Non-pigmented ciliary epithelial cell (primary cell): ENCODE data around the gene NFATC2.

Experiments used
- DNase-seq: peaks from one replicate; pipeline ENCODE4 v3.0.0-alpha.2; 2010; ENCODE audit warnings: low read depth

Gene NFATC2

GRCh38 chr20:51514249-51514648, 28.3 kb downstream of the NFATC2 start:
- no peak for DNase-seq

- no peak for DNase-seq
Measured at GRCh38 chr20:51513545-51513944, 29.0 kb downstream of the NFATC2 start.

- DNase-seq, result no peak
Measured at GRCh38 chr20:51512645-51513044, 29.9 kb downstream of the NFATC2 start.

DNA sequence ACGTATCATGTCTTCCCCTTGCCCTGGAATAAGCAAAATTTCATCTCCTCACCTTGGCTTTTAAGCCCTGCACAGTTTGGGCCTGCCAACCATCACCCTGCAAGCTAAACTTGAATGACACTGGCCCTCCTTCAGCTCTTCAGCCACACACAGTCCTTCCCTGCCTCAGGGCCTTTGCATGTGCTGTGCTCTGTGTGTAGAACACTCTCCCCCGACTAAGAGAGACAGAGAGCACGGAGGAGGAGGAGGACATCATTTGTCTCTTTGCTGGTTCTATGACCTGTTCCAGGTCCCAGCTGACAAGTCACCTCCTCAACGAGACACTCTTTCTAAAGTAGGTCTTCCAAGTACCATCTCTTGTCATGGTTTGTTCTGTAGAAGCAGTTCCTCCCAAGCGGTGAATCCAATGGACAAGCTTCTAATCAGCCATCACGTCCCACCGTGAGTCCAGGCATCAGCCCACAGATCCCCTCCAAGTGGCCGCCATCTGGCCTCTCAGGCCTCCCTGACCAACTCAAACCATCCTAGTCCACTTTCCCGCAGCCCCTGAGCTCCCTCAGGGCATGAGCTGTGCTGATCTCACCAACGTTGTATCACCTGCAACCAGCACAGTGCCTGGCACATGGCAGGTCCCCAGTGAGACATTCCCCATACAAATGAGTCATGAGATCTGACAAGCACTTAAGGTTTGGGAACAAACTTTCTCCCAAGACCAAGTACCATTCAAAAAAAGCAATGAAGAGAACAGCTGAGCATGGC, 30.5 kb downstream of the NFATC2 start:
- DNase-seq, result no peak

- DNase-seq, result no peak
Measured at GRCh38 chr20:51510936-51511605, 31.4 kb downstream of the NFATC2 start.

GRCh38 chr20:51510169-51510568, 32.4 kb downstream of the NFATC2 start:
- no peak for DNase-seq

DNA sequence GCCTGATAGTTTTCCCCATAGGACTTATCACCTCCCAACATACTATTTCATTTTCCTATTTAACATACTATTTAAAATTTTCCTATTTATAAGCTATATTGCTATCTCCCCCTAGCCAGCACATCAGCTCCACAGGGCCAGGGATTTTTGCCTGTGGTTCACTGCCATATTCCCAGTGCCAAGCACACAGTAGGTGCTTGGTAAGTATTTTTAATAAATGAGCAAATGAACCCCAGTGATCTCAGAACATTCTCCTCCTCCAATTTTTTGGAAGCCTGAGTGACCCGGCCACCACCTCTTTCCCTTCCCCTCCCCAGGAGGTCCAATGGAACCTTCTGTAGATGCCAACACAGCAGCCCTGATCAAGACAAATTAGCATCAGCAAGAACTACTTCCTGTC, 33.3 kb downstream of the NFATC2 start:
- no peak for DNase-seq

GRCh38 chr20:51508780-51509179, 33.7 kb downstream of the NFATC2 start:
- no peak for DNase-seq

GRCh38 chr20:51508158-51508557, 34.4 kb downstream of the NFATC2 start:
- no peak for DNase-seq

DNA sequence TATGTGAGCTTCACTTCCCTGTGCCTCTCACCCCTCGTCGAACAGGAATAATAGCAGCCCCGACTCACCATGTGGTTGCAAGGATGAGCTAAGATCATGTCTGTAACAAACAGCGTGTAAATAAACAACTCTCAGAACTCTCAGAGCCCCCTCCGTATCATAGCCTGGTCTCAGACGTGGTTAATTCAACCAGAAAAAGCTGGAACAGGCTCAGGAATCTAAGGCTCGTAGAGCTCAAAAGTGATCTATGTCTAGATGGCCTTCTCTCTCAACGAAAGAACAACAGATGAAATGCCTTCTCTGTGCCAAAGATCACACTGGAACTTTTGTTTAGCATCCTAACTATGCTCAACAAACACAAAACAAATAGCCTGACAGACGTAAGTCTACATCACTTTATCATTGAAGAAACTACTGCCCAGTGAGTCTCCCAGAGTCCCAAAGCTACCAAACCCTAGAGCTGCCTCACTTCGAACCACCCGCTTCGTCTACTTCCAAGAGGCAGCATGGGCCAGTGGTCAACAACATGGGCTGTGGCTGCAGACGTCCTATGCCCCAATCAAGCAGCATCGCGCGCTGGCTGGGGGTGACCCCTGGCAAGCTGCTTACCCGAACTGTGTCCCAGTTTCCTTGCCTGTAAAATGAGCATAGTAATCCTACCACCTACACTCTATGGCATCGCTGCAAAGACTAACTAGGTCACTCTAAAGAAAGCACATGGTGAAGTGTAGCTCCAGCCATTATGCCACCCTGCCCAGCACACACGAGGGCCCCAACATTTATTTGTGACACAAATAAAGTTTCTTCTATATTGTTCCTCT, 35.1 kb downstream of the NFATC2 start:
- no peak for DNase-seq

GRCh38 chr20:51506527-51507215, 35.8 kb downstream of the NFATC2 start:
- DNase-seq, result no peak

DNA sequence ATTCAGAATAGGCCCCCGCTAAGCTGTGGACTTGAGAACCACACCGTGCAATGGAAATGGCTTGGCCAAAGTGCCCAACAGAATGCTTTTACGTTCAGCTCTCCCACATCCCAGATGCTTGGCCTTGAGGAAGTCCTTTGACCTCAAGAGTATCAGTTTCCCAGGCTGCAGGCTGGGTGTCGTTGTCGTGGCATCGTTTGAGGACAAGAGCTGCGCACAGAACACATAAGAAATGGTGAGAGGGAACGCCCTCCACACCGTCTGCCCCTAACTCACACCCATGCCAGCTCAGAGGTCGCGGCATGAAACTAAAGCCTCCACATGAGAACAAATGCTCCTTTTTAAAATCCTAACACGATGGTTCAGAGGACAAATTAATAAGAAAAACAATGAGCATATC, 37.0 kb downstream of the NFATC2 start:
- no peak for DNase-seq

GRCh38 chr20:51503376-51503775, 39.1 kb downstream of the NFATC2 start:
- no peak for DNase-seq

- no peak for DNase-seq
Measured at GRCh38 chr20:51500936-51501335, 41.6 kb downstream of the NFATC2 start.

- DNase-seq, result no peak
Measured at GRCh38 chr20:51500311-51500710, 42.2 kb downstream of the NFATC2 start.

GRCh38 chr20:51498765-51499540, 43.6 kb downstream of the NFATC2 start:
- no peak for DNase-seq

GRCh38 chr20:51497542-51498467, 44.7 kb downstream of the NFATC2 start:
- no peak for DNase-seq

- DNase-seq, result no peak
Measured at GRCh38 chr20:51496964-51497363, 45.6 kb downstream of the NFATC2 start.

DNA sequence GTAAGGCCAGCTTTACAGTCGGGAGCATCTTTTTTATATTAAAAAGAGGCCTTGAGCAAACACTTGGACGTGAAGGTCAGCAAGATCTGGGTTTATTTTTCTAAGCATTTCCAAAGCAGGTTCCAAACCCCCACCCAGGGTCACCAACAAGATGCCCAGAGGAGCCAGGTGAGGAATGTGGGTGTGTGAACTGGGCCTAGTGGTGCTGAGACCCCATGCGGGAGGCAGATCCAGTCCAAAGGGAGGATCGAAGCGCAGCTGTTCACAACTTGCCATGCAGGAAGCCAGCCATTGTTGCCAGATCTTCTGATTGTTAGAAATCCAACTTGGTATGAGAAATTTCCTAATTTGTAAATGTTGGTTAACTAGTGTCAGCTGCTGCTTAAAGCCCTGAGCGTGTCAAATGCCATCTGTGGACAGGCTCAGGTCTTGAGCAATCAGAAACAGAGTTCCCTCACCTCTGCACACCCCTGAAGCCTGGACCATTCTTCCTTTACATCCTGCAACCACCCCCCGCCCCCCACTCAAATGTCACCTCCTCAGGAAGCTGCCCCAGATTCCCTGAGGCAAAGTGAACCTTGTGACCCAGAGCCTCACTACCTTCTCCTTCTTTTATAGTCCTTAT, 46.5 kb downstream of the NFATC2 start:
- no peak for DNase-seq

DNA sequence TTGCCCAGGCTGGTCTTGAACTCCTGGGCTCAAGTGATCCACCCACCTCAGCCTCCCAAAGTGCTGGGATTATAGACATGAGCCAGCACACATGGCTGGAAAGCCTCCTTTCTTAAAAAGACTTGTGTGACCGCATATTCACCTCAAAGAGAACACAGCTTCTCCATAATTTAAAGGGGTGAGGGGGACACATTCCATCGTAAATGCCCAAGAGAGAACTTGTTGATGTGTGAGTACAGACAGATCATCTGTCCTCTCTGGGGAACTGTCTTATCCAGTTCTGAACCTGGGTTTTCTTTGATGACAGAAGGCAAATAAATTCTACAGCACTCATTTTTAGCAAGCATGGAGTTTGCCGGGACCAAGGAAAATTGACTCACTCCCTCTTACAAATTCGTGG, 47.2 kb downstream of the NFATC2 start:
- DNase-seq, result no peak
